ENCODE data around the gene DIAPH2. TPM values are rescaled to one million over a fixed set of nuclear protein-coding genes. Genes with fewer than 3 reads are reported as not detected.

Gene DIAPH2
- total RNA-seq, 1 experiment from 2014 or later = 10.9 TPM

GRCh38 chrX:97119474-97120109 is 434.9 kb downstream of the DIAPH2 start:
- no peaks in the 10 kb centered on the region for H3K9me3 ChIP-seq (ENCODE audit: control insufficient read depth in 1 of 2, insufficient read depth in 1 of 2, low read depth in 1 of 2, low read length in 2 of 2)
- RAD21 ChIA-PET (ENCODE audit: low non-redundant PET in 1 of 2, low total read pairs in 2 of 2, uncharacterized antibody in 2 of 2, unreplicated experiment in 2 of 2) = no interaction called here
- no TSS peak for BruUV-seq (replicated peaks)
- H4K20me1 ChIP-seq (ENCODE audit: insufficient read depth) = no peaks in the 10 kb centered on the region
- H3K27me3 ChIP-seq (ENCODE audit: insufficient read depth, low read length) = no peaks in the 10 kb centered on the region
- H2AFZ ChIP-seq (ENCODE audit: low read depth, low read length, poor library complexity, severe bottlenecking) = no peak overlapping the region
- no peak overlapping the region for H3K4me3 ChIP-seq (replicated peaks in 1 of 2; ENCODE audit: low read depth in 1 of 2, low read length in 2 of 2)
- DNase-seq (ENCODE audit: low read depth, low spot score) (no peak), ATAC-seq (no peak)
- POLR2A ChIA-PET = no interaction called here
- H3K4me2 ChIP-seq (ENCODE audit: low read length) = no peak overlapping the region
- CTCF ChIA-PET = no interaction called here
- H3K79me2 ChIP-seq (ENCODE audit: insufficient read depth, low read length) = no peaks in the 10 kb centered on the region
- no peaks in the 10 kb centered on the region for H3K9me2 ChIP-seq (ENCODE audit: insufficient read depth)
- no peak overlapping the region for H3K27ac ChIP-seq (ENCODE audit: low read depth, low read length)
- H3K9ac ChIP-seq (ENCODE audit: low read length) = no peak overlapping the region
- no peaks in the 10 kb centered on the region; a peak in 1 of 4 replicates for H3K4me1 ChIP-seq (ENCODE audit: control insufficient read depth in 1 of 2, insufficient read depth in 2 of 2, low read length in 2 of 2)
- intact Hi-C loops (cut with micrococcal nuclease) = no loop called here
- TF ChIP-seq REST (IDR thresholded peaks at IDR 0.05; ENCODE audit: low read depth) (no peak), ZBTB33 (IDR thresholded peaks at IDR 0.05; ENCODE audit: extremely low read depth, insufficient replicate concordance, low read length) (no peak), SRF (IDR thresholded peaks at IDR 0.05; ENCODE audit: low read depth) (no peak), CBX3 (IDR thresholded peaks at IDR 0.05; ENCODE audit: low read depth) (no peak), POLR2AphosphoS5 (IDR thresholded peaks at IDR 0.05; ENCODE audit: low read depth, low read length) (no peak), YY1 (IDR thresholded peaks at IDR 0.05; ENCODE audit: extremely low read depth, insufficient replicate concordance, low read depth, low read length) (no peak), EGR1 (IDR thresholded peaks at IDR 0.05; ENCODE audit: low read depth) (no peak), JUND (IDR thresholded peaks at IDR 0.05) (no peak), ZNF274 (IDR thresholded peaks at IDR 0.05; ENCODE audit: low read depth, low read length) (no peak), ELF1 (IDR thresholded peaks at IDR 0.05; ENCODE audit: borderline replicate concordance, low read depth) (no peak)
- H3K36me3 ChIP-seq (ENCODE audit: control insufficient read depth in 1 of 2, insufficient read depth in 2 of 2, low read length in 2 of 2) = no peaks in the 10 kb centered on the region

Measured in HCT116 (cell line).